ENCODE data around the gene GPRC5C.
A peak's percentile ranks its signal among the peaks of the same experiment; 100 is the strongest.
"Not testable (repeated sequence)": the region's sequence is repeated elsewhere in the genome, so short reads cannot be mapped to it uniquely, and the experiment has no call there.

Gene GPRC5C

DNA sequence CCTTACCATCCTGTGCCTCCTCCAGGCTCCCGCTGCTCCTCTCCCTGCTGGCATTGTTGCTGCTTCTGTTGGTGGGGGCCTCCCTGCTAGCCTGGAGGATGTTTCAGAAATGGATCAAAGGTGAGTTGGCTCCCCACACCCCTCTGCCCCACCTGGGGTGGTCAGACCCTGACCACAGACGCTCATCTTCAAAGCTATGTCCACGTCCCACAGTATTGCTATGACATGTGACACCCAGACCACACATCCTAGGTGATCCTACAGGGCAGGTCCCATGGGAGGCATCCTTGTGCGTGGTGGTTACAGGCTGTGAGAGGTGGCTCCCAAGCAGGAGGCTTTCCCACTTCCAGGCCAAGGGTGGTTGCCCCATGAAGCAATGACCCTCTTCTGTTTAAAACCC lies 45.5 kb downstream of the GPRC5C start:
- no peak for DNase-seq

DNA sequence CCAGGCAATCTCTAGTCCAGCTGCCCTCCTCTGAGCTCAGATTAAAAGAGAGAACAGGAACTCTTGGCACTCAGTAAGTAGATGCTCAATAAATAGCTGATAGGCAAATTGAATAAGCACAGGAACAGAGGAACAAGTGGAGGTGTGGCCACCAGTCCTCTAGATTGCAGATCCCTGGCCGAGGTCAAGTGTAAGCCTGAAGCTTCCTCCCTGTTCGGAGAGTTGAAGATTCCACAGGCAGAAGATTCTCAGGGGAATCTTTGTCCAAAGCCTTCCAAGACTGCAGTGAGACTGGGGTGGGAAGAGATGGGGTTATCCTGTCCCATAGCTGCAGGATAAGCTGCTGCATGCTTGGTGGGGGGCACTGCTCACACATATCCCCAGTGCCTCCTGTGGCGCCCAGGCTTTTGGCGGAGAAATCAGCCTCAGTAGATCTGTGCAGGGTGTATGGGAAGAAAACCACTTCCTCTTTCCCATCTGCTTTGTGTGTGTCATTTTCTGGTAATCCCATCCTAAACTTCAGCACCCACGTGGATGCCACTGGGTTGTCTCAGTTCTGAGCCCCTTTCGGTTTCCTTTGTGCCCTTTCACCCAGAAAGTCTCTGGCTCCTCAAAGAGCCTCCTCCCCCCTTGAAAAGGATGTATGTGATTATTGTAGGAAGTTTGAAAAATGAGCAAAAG lies 46.7 kb downstream of the GPRC5C start:
- no peak for DNase-seq

DNA sequence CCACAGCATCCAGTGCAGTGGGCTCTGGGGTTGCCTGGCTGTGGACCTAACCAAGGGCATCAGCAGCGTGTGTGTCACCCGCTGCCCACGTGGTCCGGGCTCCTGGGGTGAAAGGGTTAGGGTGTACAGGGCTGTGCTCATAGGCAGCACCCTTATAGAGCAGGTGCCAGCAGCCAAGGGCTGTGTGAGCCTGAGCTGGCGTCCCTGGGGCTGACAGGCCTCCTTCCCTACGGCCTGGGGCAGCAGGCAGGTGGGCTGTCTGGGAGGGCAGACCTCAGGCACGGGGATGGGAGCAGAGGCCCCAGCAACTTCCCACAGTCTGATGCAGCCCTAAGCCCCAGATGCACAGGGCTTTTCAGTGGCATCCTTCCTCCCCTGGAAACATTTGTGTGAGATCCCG lies 48.4 kb downstream of the GPRC5C start:
- no peak for DNase-seq

DNA sequence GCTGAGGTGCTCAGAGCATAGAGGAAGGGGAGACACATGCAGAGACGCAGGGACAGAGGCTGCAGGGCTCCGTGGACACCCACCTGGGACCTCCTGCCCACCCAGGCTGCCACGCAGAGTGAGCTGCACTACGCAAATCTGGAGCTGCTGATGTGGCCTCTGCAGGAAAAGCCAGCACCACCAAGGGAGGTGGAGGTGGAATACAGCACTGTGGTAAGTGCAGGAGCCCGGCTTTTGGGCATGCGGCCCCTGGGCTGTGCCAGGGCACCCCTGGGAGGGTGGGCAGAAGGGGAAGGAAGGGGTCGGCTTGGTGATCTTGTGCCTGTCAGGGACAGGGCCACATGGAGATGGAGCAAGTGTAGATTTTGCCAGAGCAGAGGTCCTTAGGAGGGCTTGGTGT lies 49.7 kb downstream of the GPRC5C start:
- no peak for DNase-seq

DNA sequence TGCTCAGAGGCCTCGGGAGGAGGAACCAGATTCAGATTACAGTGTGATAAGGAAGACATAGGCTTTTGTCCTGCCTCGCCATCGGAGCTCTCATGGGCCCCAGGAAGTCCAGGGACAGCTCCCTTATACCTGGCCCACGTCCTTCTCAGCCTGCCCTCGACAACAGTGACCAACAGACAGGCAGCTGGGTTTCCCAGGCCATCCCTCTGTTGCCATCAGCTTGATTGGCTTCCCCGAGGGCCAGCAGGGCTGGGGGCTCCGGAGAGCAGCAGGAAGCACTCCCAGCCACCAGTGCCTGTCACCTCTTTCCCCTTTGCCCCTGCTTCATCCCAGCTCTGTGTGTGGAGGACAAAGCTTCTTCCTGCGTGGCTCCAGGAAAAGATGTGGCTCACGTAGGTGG lies 52.2 kb downstream of the GPRC5C start:
- DNase-seq = no peak

DNA sequence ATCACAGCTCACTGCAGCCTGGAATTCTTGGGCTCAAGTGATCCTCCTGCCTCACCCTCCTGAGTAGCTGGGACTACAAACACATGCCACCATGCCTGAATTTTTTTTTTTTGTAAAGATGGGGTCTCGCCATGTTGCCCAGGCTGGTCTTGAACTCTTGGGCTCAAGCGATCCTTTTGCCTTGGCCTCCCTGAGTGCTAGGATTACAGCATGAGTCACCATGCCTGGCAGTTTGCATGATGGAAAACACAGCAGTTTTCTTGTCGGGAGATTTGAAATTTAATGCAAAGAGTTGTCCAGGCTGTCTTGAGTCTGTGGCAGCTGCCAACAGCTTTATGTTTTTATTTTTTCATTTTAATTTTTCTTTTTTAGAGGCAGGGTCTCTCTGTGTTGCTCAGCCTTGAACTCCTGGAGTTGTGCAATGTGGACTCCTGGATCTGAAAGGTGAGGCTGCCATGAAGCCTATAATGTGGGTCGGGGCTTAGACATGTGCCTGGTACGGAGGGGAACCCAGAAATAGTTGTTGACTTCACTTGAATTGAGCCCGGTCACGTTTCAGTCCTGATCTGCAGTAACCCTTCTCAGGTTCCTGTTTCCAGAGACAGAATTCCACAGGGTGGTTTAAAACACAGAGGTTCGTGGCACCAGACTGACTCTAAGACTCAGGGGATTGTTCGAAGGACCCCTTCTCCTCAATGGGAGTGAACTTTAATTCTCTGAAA lies 53.3 kb downstream of the GPRC5C start:
- no peak for DNase-seq

DNA sequence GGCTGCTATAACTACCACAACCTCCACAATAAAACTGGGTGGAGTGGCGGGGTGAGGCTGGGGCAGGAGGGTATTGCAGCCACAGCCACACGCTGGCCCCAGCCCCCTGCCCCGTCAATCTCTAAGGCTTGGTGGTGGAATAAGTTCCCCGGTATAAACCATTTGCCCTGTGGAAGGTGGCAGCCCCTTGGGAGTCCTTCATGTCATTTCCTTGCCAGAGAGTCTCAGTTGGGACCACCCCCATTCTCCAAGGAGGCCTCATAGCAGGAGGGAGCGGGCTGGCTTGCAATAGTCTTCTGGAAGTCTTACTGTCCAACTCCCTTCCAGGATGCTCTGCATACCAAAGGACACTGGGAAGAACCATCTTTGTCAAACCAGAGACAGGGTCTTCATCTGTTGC lies 54.0 kb downstream of the GPRC5C start:
- no peak for DNase-seq

DNA sequence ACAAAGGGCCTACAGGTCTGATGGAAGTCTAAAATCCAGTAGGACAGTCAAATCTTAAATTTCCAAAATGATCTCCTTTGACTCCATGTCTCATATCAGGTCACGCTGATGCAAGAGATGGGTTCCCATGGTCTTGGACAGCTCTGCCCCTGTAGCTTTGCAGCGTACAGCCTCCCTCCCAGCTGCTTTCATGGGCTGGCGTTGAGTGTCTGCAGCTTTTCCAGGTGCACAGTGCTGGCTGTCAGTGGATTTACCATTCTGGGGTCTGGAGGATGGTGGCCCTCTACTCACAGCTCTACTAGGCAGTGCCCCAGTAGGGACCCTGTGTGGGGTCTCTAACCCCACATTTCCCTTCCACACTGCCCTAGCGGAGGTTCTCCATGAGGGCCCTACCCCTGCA lies 56.4 kb downstream of the GPRC5C start:
- not testable (repeated sequence) for DNase-seq

DNA sequence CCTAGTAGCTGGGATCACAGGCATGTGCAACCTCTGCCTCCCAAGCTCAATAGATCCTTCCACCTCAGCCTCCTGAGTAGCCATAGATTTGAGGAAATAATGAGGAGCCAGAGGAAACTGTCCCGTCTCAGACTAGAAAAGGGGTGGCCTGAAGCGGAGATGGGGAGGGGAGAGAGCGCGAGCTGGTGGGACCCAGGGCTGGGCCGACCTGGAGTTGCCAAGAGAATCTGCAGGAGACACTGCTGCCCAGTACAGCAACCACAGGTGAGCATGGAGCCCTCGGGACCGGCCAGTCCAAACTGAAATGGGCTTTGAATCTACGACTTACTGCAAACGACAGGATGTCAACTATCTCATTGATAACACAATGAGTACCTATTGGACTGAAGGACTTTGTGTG lies 58.8 kb downstream of the GPRC5C start:
- no peak for DNase-seq

DNA sequence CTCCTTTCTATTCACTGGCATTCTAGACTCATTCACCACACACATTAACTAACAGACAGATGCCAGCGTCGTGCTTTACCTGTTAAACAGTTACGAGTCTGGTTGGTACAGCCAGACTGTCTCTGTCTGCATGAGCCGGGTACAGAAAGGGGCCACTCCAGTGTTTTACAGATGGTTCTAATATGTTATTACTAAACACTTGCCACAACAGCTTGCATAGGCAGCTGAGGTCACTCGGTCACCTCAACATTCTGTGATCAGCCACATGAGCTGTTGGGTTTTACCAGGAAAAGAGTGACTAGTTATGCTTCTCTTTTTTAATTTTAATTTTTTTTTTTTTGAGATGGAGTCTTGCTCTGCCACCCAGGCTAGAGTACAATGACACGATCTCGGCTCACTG lies 59.7 kb downstream of the GPRC5C start:
- no peak for DNase-seq

DNA sequence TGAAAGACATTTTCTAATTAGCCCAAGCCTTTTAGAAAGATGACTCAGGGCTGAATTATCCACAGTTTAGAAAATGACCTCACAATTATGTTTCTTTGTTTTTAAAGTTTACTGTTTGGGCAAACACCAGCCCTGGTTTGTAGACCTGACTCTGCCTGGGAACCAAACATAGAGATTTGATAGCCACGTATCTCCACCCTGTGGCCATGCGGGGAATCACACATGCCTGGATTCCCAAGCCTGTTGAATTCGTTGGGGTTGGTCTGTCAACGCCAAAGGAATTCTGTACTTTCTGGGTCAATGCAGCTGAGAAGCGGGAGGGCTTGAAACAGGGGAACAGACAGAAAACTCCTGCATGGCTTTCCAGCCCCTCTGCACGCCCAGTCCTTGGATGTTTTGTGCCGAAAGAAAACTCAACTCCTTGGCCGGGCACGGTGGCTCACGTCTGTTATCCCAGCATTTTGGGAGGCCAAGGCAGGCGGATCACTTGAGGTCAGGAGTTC lies 61.5 kb downstream of the GPRC5C start:
- peak; percentile 59 to 67 for DNase-seq
